NCI-H1436 (cell line): ENCODE results near the gene IGFLR1.

Experiments used
- DNase-seq: peaks from one replicate; lab custom pipeline; 2025; lab: John Stamatoyannopoulos, UW

The IGFLR1 gene

GRCh38 chr19:35739275-35740107, 2.8 kb downstream of the IGFLR1 start:
- no peak for DNase-seq

- DNase-seq = no peak
These were observed 3.4 kb downstream of the IGFLR1 start for GRCh38 chr19:35738887-35739229.

- DNase-seq = no peak
These were observed 4.0 kb downstream of the IGFLR1 start for GRCh38 chr19:35738021-35738886.

- DNase-seq = no peak
These were observed 5.1 kb downstream of the IGFLR1 start for GRCh38 chr19:35736913-35737886.

GRCh38 chr19:35734889-35735288, 7.4 kb downstream of the IGFLR1 start:
- DNase-seq = no peak

GRCh38 chr19:35734273-35734672, 8.0 kb downstream of the IGFLR1 start:
- DNase-seq = no peak

GRCh38 chr19:35733180-35734125, 8.8 kb downstream of the IGFLR1 start:
- no peak for DNase-seq

GRCh38 chr19:35732540-35733179, 9.6 kb downstream of the IGFLR1 start:
- DNase-seq = no peak

GRCh38 chr19:35731779-35732405, 10.4 kb downstream of the IGFLR1 start:
- DNase-seq = no peak

GRCh38 chr19:35731353-35731752, 10.9 kb downstream of the IGFLR1 start:
- no peak for DNase-seq

GRCh38 chr19:35730326-35730725, 11.9 kb downstream of the IGFLR1 start:
- no peak for DNase-seq

GRCh38 chr19:35729763-35730162, 12.5 kb downstream of the IGFLR1 start:
- no peak for DNase-seq

- DNase-seq = no peak
These were observed 13.2 kb downstream of the IGFLR1 start for GRCh38 chr19:35729021-35729420.

GRCh38 chr19:35727956-35728706, 14.1 kb downstream of the IGFLR1 start:
- no peak for DNase-seq

GRCh38 chr19:35727053-35727955, 14.9 kb downstream of the IGFLR1 start:
- no peak for DNase-seq

- DNase-seq = no peak
These were observed 16.9 kb downstream of the IGFLR1 start for GRCh38 chr19:35725216-35725861.

- DNase-seq = no peak
These were observed 17.7 kb downstream of the IGFLR1 start for GRCh38 chr19:35724560-35724959.
